ENCODE data around the gene IL1RAPL1.

- TF ChIP-seq POLR2A (IDR thresholded peaks at IDR 0.05) (no peak), CTCF (IDR thresholded peaks at IDR 0.05) (no peak), POLR2AphosphoS5 (IDR thresholded peaks at IDR 0.05) (no peak)
Measured at GRCh38 chrX:28625223-28625622, 38.0 kb downstream of the IL1RAPL1 start.

Measured in breast epithelium (tissue), 3 donors.